NCI-H524 (cell line): Measurements from ENCODE around the gene RNF151.
A peak's percentile ranks its signal among the peaks of the same experiment; 100 is the strongest.

ENCODE experiments used
- DNase-seq, 2 experiments: peaks; one replicate each; lab custom pipeline; 2025; lab: John Stamatoyannopoulos, UW

Gene RNF151

DNA sequence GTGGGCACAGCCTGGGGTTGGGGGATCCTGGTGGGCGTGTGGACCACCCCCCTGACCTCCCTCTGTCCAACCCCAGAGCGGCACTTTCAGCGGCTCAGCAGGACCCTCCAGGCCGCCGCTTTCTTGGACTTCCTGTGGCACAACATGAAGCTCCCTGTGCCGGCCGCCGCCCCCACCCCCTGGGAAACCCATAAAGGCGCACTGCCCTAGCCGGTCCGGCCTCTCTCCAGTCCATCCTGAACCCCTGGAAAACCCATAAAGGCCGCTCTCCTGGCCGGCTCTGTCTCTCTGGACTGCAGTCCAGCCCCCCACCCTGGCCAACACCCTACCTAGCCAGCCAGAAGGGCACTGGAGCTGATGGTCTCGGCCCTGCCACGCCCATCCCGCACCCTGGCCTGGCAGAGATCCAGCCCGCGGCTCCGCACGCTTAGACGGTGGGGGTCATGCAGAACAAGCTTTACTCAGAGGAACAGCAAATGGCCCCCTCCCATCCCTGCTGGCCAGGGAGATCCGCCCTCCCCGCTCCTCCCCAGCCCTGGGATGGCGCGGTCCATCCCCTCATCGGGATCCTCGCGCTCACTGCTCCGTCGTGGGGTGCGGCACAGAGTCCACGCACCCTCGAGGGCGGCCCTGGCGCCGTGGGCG, 11.9 kb downstream of the RNF151 start:
- no peak for DNase-seq

DNA sequence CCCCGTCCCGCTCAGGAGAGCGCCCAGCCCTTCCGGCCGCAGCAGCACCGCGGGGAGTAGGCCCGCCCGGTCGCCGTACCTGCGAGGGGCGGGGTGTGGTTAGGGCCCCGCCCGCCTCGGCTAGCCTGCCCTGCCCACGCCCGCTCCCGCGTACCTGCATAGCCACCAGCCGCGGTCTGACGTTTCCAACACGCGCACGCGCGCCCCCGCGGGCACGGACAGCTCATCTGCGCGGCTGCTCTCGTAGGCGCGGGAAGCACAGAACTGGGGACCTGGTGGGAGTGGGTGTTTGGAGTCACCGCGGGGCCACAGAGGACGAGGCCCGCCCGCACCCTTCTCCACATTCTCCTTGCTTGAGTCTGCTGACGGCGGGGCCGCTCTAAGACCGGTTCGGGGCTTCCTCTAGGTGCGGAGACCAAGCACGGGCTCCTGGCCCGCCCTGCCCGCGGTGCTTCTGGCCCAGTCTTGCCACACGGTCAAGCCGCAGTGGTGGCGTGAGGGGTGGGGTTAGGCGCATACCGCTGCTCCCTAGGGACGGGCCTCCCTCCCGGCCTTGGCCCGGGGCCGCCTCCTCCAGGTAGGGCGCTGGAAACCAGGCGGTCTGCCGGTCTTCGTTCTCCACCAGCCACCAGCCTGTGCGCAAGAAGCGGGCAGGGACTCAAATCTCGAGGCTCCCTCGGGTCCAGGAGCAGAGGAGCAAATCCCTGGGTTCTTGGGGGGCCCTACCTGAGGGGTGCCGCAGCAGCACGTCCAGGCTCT, 12.8 kb downstream of the RNF151 start:
- DNase-seq = no peak

DNA sequence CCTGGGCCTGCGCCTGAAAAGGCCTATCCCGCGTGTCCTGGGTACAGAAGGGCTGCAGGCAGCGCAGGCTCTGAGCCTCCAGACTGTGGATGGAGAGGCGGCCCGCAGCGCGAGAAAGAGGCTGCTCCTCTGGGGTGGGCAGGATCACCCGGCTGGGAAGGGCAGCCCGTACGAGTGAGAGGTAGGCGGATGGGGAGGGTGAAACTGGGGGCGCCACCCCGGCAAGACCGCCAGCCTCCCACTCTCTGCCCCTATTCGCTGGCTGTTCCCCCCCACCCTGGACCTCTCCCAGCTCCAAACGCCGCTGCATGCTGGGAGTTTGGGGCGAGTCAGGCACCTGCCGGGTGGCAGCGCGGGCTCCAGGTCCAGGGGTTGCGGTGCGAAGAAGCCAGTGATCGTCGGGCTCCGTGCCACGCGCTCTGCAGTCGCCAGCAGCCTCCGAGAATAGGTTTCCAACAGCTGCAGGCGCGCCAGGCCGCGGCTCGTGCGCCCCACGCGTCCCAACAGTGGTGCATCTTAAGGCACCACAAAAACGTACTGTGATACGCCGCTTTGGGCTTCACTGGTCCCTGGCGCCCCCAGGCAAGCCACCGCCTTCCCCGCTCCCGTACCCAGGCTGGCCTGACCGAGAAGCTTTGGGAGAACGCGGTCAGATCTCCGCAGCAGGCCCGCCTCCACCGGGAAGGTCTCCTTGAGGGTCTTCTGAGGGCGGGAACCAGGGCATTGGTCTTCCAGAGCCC, 13.5 kb downstream of the RNF151 start:
- DNase-seq = no peak

DNA sequence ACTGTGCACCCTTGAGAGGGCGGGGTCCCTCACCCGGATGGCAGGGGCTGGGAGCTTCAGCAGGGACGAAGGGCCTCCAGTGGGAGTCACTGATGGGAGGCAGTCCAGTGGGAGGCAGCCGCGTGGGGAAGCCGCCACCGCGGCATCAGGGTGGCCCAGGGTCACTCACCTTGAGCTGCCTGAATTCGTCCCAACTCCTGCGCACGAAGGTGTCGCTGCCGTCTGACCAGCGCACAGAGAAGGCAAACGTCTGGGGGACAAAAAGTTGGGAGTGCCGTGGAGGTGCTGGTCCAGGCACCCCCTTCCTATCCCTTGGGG, 14.1 kb downstream of the RNF151 start:
- no peak for DNase-seq

- DNase-seq = no peak
Observed at GRCh38 chr16:1981398-1981836, 14.8 kb downstream of the RNF151 start, which contains the start of gene NOXO1. Gene NOXO1, minus strand, starts transcription at chr16:1981469. Its CDS starts 290 bp downstream, at chr16:1981179.

DNA sequence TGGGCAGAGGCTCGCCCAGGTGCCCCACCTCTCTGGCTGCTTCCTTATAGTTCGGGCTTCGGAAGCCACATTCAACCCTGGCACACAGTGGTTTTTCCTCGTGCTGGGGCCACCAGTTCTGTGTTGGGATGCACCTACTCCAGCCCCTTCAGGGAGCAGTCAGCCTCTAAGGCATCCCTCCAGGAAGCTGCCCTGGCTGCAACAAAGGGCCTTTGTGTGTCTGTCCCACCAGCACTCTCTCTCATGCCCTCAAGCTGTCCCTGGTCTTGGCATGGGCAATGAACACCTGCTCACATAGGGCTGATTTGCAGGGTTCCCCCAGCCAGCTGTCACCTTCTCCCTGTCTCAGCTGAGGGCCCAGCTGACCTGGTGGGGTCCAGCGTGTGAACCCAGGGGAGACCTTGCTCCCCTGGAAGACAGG, 15.4 kb downstream of the RNF151 start:
- peak; percentile 47 to 50 for DNase-seq

DNA sequence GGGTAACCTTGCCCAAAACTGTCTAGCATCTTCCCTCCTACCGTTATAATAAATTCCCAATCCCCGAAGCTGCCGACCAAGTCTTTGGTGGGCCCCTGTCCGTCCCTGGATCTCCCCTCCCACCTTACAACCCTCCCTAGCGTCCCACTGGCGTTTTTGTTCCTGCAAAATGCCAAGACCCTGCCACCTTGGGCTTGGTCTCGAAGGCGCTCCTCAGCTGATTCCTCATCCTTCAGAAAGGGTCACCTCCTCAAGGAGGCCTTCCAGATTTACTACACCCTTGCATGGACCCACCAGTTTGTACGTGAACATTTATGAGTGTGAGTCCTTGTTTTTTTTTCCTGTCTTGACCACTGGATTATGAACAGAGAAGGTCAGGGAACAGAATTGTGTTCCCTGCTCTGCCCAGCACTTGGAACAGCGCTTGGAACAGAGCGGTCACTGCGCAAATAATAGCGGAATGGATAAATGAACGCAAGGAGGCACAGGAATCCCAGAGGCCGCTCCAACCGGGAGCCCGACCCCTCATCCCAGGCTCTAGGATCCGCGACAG, 16.4 kb downstream of the RNF151 start:
- no peak for DNase-seq

DNA sequence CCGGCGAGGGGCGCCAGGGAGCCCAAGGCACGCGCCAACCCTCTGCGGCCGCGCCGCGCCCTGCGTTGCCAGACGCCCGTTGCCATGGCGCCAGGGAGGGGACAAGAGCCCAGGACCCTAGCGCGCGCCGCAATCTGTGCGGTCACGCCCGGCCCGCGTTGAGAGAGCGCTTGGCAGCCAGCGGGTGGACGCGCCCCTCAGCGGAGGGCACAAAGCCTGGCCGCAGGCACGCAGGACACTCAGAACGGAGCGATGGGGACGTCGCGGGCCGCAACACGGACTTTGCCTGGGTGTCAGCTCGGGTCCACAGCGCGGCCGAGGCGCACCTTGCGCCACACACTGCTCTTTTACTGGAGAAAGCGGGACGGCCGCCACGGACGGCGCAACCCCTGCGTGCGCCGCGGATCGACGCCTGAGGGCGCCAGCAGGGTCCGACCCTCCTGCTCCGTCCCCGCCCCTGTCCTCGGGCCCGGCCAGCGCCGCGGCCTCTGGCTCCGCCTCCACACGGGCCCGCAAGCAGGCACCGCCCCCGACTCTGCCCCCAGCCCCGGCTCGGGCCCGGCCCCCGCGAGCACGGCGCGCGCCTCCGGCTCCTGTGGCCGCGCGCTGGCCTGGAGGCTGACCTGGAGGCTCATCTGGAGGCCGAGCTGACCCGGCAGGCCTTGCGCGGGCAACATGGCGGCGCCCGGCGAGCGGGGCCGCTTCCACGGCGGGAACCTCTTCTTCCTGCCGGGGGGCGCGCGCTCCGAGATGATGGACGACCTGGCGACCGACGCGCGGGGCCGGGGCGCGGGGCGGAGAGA, 17.1 kb downstream of the RNF151 start, which contains the start of gene GFER:
Gene GFER, plus strand, starts transcription at position 650 of the 803 bp plus-strand sequence. Its CDS starts 26 bp downstream, at position 676.
- DNase-seq = peak; percentile 89 to 94

- peak in 1 of 2 experiments; percentile 59 for DNase-seq
Observed at GRCh38 chr16:1984347-1985225, 17.9 kb downstream of the RNF151 start.

GRCh38 chr16:1985466-1986150, 19.0 kb downstream of the RNF151 start:
- no peak for DNase-seq

GRCh38 chr16:1987198-1987597, 20.5 kb downstream of the RNF151 start:
- no peak for DNase-seq

DNA sequence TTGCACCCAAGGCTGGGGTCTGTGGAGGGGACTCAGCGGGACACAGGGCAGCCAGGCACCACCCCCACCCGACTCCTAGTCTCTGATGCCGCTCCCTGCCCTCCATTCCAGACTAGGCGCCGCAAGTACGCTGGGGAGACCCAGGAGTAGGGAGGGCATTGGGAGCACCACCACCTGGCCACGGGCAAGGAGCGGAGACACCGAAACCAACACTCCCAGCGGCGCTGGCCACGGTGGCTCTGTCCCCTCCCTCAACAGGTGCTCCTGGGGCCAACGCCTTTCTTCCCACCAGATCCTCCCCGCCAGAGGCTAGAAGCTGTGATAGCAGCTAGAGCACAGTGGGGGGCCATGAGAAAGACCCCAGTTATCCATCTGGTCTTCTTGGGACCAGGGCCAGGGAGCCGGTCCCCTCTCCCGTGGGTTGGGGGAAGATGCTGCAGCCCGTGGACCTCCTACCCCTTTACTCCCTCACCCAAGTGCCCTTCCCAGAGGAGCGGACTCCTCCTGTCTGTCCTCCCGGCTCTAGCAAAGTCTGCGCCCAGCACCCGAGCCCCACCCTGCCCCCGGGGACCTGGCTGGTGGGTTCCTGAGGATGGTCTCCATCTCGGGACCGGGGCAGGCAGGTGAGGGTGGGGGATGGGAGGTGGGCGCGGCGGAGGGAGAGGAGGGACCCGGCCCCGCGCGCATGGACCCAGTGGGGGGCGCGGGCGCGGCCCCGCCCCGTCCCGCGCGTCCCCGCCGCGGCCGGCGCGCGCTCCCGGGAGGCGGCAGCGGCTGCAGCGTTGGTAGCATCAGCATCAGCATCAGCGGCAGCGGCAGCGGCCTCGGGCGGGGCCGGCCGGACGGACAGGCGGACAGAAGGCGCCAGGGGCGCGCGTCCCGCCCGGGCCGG, 22.8 kb downstream of the RNF151 start, which contains the start of gene SYNGR3:
Gene SYNGR3, plus strand, starts transcription at position 762 of the 892 bp plus-strand sequence. CDS start 133 bp downstream, outside the sequence.
- DNase-seq = peak in 1 of 2 experiments; percentile 55

DNA sequence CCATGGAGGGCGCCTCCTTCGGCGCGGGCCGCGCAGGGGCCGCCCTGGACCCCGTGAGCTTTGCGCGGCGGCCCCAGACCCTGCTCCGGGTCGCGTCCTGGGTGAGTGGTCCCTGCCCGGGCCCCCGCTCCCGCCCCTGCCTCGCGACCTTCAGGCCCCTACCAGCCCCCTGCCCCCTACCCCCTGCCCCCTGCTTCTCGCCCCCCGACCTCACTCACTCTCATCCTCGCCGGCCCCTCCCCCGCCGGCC, 23.4 kb downstream of the RNF151 start:
- DNase-seq = no peak

DNA sequence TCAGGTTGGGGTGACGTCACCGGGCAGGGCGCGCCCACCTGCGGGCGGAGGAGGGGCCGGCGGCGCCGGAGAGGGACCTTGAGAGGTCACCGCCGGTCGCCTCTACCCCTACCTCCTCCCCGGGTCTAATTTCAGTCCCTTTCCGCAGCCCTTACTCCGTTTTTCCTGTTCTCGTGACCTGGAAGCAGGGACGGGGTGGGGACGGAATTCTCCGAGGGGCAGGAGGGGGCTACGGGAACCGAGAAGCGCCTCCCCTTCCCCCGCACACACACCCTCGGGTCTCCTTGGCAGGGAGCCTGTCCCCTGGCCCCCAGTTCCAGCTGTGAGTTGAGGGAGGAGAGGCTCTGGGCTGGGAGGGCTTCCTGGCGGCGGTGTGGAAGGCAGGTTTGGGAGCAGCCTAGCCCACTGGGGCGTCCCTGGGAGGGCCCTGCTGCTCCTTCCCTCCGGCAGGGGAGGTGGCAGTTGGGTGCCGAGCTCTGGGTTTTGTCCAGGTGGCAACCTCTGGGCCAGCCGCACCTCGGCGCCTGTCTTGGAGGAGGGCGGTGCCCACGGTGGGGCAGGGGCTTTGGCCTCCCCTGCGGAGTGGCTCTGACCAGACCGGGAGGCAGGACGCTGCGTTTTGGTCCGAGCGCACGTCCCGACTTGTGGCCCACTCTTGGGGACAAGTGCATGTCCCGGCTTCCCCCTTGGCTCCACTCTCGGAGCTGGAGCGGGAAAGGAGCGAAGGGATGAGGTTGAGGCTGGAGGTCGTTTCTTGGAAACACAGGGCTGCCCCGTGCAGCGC, 23.9 kb downstream of the RNF151 start:
- no peak for DNase-seq

DNA sequence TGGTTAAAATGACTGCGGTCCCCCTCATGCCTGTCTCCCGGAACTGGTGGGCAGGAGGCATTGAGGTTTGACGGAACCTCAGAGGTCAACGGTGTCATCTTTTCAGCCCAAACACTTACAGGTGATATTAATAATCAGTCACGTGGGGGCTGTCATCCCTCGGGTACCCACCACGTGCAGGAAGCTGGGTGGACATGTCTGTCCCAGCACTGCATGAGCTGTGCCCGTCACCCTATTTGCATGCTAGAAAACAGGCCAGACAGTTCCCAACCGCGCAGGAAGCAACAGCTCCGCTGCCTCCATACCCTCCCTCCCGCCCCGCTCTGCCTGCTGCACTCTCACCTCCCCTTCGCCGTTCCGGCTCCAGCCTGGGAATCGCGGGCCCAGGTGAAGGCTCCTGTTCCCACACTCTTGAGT, 24.5 kb downstream of the RNF151 start:
- no peak for DNase-seq

DNA sequence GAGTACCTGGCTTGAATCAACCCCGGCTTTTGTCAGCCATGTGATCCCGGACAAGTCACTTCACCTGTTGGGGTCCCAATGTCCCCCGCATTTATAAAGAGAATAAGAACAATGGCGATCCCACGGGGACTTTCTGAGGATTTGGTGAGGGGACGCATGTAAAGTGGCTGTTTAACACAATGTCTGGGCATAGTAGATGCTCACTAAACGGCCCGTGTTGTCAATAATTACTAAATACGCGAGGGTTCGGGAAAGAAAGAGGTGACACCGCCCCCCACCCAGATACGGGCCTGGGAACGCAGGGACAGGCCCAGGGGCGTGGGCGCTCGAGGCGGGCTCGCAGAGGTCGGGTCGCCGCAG, 24.9 kb downstream of the RNF151 start:
- no peak for DNase-seq

DNA sequence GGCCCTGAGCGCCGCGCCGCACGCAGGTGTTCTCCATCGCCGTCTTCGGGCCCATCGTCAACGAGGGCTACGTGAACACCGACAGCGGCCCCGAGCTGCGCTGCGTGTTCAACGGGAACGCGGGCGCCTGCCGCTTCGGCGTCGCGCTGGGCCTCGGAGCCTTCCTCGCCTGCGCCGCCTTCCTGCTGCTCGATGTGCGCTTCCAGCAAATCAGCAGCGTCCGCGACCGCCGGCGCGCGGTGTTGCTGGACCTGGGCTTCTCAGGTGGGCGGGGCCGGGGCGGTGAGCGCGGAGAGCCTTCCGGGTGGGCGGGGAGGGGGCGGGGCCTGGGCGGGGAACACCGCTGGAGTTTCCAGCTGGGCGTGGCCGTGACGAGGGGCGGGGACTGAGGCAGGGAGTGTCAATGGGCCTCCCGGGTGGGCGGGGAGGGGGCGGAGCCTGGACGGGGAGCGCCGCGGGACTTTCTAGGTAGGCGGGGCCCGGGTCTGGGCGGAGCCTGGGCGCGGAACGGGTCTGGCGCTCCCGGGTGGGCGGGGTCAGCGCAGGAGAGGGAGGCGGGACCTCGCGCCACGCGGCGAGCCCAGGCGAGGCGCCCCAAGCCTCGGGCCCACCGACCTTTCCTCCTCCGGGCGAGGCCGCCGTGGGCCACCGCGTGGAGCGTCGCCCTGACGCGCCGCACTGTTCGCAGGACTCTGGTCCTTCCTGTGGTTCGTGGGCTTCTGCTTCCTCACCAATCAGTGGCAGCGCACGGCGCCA, 25.5 kb downstream of the RNF151 start:
- DNase-seq = peak; percentile 18 to 61
